ENCODE results near the gene SLC41A1. TPM values are rescaled to one million over a fixed set of nuclear protein-coding genes. Genes with fewer than 3 reads are reported as not detected.

SLC41A1 gene
- total RNA-seq, 1 donor from 2014 or later: 7.6 TPM

GRCh38 chr1:205822397-205822796 is 9.4 kb upstream of the SLC41A1 start:
- no peak for DNase-seq

- DNase-seq: no peak
These were observed 5.0 kb upstream of the SLC41A1 start for GRCh38 chr1:205817988-205818387.

- no peak for DNase-seq
These were observed 4.4 kb upstream of the SLC41A1 start for GRCh38 chr1:205817364-205817763.

- no peak for DNase-seq
These were observed 709 bp upstream of the SLC41A1 start for GRCh38 chr1:205813755-205814058.

GRCh38 chr1:205812271-205812877 is 624 bp downstream of the SLC41A1 start:
- no peak for DNase-seq

- DNase-seq: no peak
These were observed 1.3 kb downstream of the SLC41A1 start for GRCh38 chr1:205811660-205812059.

GRCh38 chr1:205810448-205811157 is 2.4 kb downstream of the SLC41A1 start:
- DNase-seq: no peak

GRCh38 chr1:205809942-205810345 is 3.1 kb downstream of the SLC41A1 start:
- DNase-seq: no peak

GRCh38 chr1:205809469-205809868 is 3.5 kb downstream of the SLC41A1 start:
- no peak for DNase-seq

GRCh38 chr1:205805082-205805711 is 7.8 kb downstream of the SLC41A1 start:
- DNase-seq: no peak

- DNase-seq: no peak
These were observed 8.4 kb downstream of the SLC41A1 start for GRCh38 chr1:205804605-205805004.

- no peak for DNase-seq
These were observed 9.0 kb downstream of the SLC41A1 start for GRCh38 chr1:205803986-205804385.

GRCh38 chr1:205802060-205802459 is 10.9 kb downstream of the SLC41A1 start:
- no peak for DNase-seq

- DNase-seq: no peak
These were observed 11.9 kb downstream of the SLC41A1 start for GRCh38 chr1:205800981-205801703.

GRCh38 chr1:205800427-205800826 is 12.6 kb downstream of the SLC41A1 start:
- DNase-seq: no peak

- DNase-seq: no peak
These were observed 14.4 kb downstream of the SLC41A1 start for GRCh38 chr1:205798577-205798976.

GRCh38 chr1:205797168-205797567 is 15.8 kb downstream of the SLC41A1 start:
- no peak for DNase-seq

GRCh38 chr1:205794011-205794730 is 18.8 kb downstream of the SLC41A1 start:
- DNase-seq: no peak

- no peak for DNase-seq
These were observed 19.9 kb downstream of the SLC41A1 start for GRCh38 chr1:205792961-205793673.

- no peak for DNase-seq
These were observed 20.5 kb downstream of the SLC41A1 start for GRCh38 chr1:205792481-205792881.

GRCh38 chr1:205791568-205792180 is 21.3 kb downstream of the SLC41A1 start:
- no peak for DNase-seq
